CD4-positive, alpha-beta T cell treated with Interleukin-6 for 4 hours (primary cell): ENCODE results near the gene G0S2.
"Not testable (repeated sequence)": the region's sequence is repeated elsewhere in the genome, so short reads cannot be mapped to it uniquely, and the experiment has no call there.

Source experiments
- DNase-seq: peaks from one replicate; pipeline ENCODE4 v3.0.0-alpha.2; 2020; ENCODE audit warnings: mixed read lengths

G0S2 gene

DNA sequence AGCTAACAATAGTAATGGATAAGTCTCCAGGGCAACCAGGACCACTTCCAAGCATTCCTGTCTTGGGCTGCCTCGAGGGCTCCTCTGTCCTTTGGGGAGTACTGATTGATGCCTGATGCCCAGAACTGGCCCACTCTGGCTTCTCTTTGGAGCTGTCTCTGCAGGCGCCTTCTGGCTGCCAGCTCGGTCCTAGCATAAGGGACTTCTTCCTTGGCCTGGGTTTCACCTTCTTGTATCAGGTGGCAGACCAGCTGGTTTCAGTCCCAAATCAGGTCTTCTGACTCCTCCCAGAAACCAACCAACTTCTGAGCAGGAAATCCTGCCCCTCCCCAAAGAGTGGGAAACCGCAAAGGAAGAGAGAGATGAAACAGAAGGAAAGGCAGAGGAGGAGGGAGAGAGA, 10.6 kb downstream of the G0S2 start:
- peak; percentile 39 for DNase-seq

DNA sequence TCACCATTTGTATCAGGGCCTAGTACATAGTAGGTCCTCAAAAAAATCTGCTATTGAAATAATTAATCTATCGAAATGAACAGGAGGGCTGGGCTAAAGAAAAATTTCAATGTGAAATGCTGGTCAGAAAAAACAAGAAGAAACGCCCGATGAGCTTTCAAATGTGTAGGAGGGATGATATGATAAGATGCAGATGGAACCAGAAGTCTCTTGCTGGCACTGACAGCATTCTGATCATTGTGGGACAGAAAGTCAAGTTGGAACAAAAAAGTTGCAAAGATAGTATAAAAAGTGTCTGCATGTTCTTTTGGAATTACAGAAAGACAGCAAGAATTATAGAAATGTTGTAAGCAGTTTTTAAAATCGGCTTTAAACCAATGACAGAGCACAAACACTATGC, 11.1 kb downstream of the G0S2 start:
- no peak for DNase-seq

- no peak for DNase-seq
These were observed 13.6 kb downstream of the G0S2 start for GRCh38 chr1:209688746-209689234.

DNA sequence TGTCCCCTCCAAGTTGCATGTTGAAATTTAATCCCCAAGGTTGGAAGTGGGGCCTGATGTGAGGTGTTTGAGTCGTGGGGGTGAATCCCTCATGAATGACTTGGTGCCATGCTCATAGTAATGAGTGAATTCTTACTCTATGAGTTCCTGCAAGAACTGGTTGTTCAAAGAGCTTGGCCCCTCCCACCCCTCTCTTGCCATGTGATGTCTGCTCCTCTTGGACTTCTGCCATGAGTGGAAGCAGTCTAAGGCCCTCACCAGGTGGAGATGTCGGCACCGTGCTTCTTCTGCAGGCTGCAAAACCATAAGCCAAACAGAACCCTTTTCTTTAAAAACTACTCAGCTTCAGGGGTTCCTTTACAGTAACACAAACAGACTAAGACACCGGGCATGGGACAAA, 14.3 kb downstream of the G0S2 start:
- peak; percentile 6 for DNase-seq

GRCh38 chr1:209691237-209691636, 16.0 kb downstream of the G0S2 start:
- no peak for DNase-seq

DNA sequence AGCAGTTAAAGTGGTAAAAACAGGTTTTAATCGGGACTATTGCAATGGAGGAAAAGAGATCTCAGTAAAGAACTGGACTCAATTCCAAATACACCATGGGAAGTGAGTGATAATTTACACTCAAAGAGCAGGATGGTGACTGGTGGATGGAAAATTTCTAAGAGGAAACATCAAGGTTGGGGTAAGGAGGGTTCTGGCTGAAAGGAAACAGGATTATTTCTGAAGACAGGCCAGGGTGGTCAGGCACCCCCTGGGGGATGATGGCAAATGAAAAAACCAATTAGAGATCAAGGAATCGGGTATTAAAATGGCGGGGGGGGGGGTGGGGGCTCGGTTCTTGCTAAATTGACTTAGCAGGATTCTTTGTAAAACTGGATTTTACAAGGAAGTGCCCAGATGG, 17.1 kb downstream of the G0S2 start:
- DNase-seq: no peak

GRCh38 chr1:209692745-209693504, 17.7 kb downstream of the G0S2 start:
- DNase-seq: peak; percentile 82

DNA sequence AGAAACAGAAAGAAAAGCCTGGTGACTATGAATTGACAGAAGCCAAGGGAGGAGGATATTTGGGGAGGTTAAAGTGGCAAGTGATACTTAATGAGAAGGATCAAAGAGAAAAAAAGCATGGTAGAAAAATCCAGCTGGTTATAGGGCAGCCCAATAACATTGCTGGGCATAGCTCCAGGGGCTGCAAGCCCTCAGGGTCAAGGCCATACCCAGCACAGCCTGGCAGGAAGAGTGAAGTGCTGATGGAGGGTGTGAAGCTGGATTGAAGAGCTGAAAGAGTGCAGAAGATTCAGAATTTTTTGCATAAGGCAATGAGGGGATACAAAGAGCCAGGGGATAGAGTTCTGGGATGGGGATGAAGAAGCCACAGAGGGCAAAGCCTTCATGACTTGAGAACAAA, 21.5 kb downstream of the G0S2 start:
- no peak for DNase-seq

GRCh38 chr1:209697126-209697525, 21.9 kb downstream of the G0S2 start:
- no peak for DNase-seq

DNA sequence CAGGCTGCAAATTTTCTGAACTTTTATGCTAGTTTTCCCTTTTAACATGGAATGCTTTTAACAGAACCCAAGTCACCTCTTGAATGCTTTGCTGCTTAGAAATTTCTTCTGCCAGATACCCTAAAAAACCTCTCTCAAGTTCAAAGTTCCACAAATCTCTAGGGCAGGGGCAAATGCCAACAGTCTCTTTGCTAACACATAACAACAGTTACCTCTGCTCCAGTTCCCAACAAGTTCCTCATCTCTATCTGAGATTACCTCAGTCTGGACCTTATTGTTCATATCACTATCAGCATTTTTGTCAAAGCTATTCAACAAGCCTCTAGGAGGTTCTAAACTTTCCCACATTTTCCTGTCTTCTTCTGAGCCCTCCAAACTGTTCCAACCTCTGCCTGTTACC, 25.5 kb downstream of the G0S2 start:
- not testable (repeated sequence) for DNase-seq

- no peak for DNase-seq
These were observed 27.6 kb downstream of the G0S2 start for GRCh38 chr1:209702832-209703231.

GRCh38 chr1:209703834-209704504, 28.8 kb downstream of the G0S2 start:
- DNase-seq: no peak

GRCh38 chr1:209704584-209704983, 29.4 kb downstream of the G0S2 start, which contains the start of gene HSD11B1:
Gene HSD11B1, plus strand, starts transcription at chr1:209704846. Its CDS starts 97 bp downstream, at chr1:209704943.
- no peak for DNase-seq

DNA sequence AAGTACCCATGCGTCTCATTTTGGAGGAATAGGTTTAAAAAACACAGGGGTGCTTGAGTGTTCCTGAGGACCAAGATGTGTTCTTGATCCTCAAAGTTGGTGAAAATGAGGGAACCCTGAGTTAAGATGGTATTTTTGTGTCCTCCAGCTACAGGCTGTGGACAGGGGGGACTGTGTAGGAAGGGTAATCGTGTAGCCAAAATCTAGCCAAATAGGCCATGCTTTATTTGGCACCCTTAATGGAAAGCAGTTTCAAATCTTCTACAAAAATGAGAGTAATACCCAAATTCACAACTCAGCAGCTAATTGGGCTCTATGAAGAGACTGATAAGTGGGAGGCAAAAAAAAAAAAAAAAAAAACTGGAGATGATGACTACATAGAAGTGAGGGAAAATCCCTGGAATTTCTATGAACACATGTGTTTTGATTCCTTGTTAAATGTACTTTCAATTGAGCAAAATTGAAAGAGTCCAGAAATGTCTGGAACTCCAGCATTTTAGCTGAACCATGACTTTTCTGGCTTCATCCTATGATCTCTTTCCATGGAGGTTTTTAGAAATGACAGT, 29.9 kb downstream of the G0S2 start:
- DNase-seq: no peak

DNA sequence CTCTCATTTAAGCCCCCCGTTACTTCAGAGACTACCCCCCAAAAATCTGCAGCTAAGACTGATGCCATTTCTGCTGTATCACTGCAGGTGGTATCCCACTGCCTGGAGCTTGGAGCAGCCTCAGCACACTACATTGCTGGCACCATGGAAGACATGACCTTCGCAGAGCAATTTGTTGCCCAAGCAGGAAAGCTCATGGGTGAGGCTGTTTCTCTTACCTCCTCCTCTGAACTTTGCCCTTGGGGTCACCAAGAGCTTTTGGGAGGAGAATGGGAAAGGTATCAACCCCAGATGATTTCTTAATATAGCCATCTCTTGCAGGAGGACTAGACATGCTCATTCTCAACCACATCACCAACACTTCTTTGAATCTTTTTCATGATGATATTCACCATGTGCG, 31.4 kb downstream of the G0S2 start:
- no peak for DNase-seq

- DNase-seq: no peak
These were observed 32.1 kb downstream of the G0S2 start for GRCh38 chr1:209707308-209707707.

DNA sequence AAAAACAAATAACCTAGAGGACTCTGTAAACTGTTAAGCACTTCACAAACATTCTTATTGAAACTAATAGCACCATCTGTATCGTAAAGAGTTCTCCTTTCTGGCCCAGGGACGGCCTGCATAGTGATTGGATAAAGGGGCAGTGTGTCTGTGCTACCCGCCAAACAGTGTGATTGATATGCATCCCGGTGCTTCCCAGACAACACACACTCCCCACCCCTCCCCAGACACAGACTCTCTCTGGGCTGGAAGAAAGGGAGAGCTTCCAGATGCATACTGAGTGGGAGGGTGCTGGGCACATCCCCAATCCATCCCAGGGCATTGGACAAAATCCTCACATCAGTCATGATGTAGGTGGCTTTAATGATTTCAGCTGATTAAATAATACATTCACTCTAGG, 33.1 kb downstream of the G0S2 start:
- DNase-seq: no peak

- DNase-seq: peak; percentile 4
These were observed 34.9 kb downstream of the G0S2 start for GRCh38 chr1:209710093-209710492.

GRCh38 chr1:209710847-209711246, 35.6 kb downstream of the G0S2 start:
- no peak for DNase-seq

DNA sequence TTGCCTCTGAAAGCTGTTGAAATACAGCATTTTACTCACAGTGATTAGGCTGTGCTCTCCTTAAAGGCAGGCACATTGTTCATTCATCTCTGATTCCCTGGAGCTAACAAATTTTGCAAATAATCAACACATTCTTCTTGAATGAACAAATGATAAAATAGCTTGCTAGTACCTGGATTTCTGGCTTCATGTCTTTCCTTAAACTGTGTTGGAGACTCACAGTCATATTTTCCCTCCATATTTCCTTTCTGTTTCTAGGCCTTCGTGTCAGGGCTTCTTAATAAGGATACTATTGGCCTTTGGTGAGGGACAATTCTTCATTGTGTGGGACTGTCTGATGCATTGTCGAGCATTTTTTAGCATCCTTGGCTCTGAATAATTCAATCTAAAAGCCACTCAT, 39.1 kb downstream of the G0S2 start:
- no peak for DNase-seq

DNA sequence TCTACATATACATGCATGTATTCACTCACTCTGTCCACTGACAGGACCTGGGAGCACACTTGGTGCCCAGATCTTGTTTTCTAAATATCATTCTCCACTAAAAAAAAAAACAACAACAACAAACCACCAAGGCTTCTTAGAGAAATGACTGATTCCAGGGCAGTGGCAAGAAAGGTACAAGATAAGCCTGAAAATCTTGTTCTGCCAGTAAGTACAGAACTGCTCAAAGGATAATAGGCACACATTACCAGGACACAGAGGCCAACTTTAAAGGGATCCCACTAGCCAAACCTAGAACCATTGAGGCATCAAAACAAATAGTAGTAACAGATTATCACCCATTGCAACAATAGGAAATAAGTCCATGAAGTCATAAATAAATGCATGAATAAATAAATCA, 40.1 kb downstream of the G0S2 start:
- DNase-seq: no peak

DNA sequence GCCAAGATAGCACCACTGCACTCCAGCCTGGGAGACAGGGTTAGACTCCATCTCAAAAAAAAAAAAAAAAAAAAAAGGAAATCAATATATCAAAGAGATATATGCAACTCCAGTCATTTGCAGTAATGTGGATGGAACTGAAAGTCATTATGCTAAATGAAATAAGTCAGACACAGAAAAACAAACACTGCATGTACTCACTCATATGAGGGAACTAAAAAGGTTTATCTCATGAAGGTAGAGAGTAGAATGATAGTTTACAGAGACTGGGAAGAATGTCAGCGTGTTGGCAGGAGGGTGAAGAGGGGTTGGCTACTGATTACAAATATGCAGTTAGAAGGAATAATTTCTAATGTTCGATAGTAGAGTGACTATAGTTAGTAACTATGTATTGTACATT, 42.6 kb downstream of the G0S2 start:
- DNase-seq: no peak

DNA sequence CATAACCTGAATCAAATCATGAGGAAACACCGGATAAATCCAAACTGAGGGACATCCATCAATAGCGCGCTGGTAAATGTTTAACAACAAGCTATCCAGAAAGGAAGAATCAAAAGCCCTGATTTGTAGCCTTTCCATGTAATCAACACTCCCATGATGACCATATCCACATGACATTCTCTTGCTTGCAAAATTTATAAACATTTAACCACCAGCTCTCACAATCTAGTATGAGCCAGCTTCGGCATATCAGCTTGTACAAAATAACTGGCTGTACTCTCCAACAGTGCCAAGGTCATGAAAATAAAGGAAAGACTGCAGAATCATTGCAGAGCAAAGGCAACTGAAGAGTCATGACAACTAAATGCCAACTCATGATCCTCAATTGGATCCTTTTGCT, 45.1 kb downstream of the G0S2 start:
- no peak for DNase-seq

DNA sequence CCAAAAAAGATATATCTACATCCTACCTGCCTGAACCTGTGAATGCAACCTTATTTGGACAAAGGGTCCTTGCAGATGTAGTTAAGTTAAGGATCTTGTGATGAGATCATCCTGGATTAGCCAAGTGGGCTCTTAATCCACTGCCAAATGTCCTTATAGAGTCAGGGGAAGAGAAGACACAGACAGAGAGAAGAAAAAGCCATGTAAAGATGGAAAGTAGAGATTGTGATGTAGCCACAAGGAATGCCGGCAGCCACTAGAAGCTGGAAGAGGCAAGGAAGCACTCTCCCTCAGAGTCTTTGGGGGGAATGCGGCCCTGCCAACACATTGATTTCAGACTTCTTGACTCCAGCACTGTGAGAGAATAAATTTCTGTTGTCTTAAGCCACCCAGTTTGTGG, 45.6 kb downstream of the G0S2 start:
- no peak for DNase-seq
